ENCODE results near the gene VPS8.
"Not testable (repeated sequence)": the region's sequence is repeated elsewhere in the genome, so short reads cannot be mapped to it uniquely, and the experiment has no call there.

Gene VPS8

DNA sequence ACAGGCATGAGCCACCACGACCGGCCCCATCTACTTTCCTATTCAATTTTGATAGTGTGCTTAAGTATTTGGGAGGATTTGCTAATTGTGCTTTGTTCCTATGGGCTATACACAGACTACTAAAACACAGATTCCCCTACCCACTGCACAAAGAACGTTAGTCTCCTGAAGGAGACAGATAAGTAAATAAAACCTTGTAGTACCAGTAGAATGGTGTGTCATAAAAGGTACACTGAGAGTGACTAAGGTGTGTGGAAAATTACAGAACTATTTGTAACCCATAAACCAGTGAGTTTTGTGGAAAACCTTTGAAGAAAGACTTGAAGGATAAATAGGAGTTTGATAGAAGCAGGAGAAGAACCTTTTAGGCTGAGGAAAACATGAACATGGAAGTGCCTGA is 158.2 kb downstream of the VPS8 start:
- H3K4me3 ChIP-seq (ENCODE audit: insufficient read depth, low read depth, low read length, poor library complexity, severe bottlenecking) = no peak overlapping the region
- no peaks in the 10 kb centered on the region for H3K27me3 ChIP-seq (replicated peaks; ENCODE audit: control insufficient read depth, insufficient read depth, low read length, poor library complexity, severe bottlenecking)
- no peaks in the 10 kb centered on the region for H3K9me3 ChIP-seq (ENCODE audit: control insufficient read depth, low read length)
- DNase-seq = no peak
- H3K4me1 ChIP-seq (ENCODE audit: control insufficient read depth, insufficient read depth, low read length, poor library complexity, severe bottlenecking) = no peaks in the 10 kb centered on the region
- H3K27ac ChIP-seq (ENCODE audit: insufficient read depth, low read length, poor library complexity, severe bottlenecking) = no peak overlapping the region
- peaks cover 42% of the 10 kb centered on the region for H3K36me3 ChIP-seq (ENCODE audit: control insufficient read depth, insufficient read depth, low read length)

DNA sequence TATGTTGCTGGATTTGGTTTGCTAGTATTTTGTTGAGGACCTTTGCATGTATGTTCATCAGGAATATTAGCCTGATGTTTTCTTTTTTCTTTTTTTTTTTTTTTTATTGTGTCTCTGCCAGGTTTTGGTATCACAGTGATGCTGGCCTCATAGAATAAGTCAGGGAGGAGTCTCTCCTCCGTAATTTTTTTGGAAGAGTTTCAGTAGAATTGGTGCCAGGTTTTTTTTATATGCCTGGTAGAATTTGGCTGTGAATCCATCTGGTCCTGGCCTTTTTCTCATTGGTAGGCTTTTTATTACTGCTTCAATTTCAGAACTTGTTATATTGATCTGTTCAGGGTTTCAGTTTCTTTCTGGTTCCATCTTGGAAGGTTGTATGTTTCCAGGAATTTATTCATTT is 165.8 kb downstream of the VPS8 start:
- peaks cover 3% of the 10 kb centered on the region for H3K36me3 ChIP-seq (ENCODE audit: control insufficient read depth, insufficient read depth, low read length)
- H3K4me3 ChIP-seq (ENCODE audit: insufficient read depth, low read depth, low read length, poor library complexity, severe bottlenecking) = no peak overlapping the region
- no peak overlapping the region for H3K27ac ChIP-seq (ENCODE audit: insufficient read depth, low read length, poor library complexity, severe bottlenecking)
- no peaks in the 10 kb centered on the region for H3K4me1 ChIP-seq (ENCODE audit: control insufficient read depth, insufficient read depth, low read length, poor library complexity, severe bottlenecking)
- no peaks in the 10 kb centered on the region for H3K9me3 ChIP-seq (ENCODE audit: control insufficient read depth, low read length)
- no peaks in the 10 kb centered on the region for H3K27me3 ChIP-seq (replicated peaks; ENCODE audit: control insufficient read depth, insufficient read depth, low read length, poor library complexity, severe bottlenecking)
- DNase-seq = no peak

GRCh38 chr3:184981071-184981470 is 169.1 kb downstream of the VPS8 start:
- Histone ChIP-seq H3K27me3 (replicated peaks; ENCODE audit: control insufficient read depth, insufficient read depth, low read length, poor library complexity, severe bottlenecking) (no peaks in the 10 kb centered on the region), H3K4me1 (ENCODE audit: control insufficient read depth, insufficient read depth, low read length, poor library complexity, severe bottlenecking) (no peaks in the 10 kb centered on the region), H3K27ac (ENCODE audit: insufficient read depth, low read length, poor library complexity, severe bottlenecking) (no peak overlapping the region), H3K4me3 (ENCODE audit: insufficient read depth, low read depth, low read length, poor library complexity, severe bottlenecking) (no peak overlapping the region), H3K36me3 (ENCODE audit: control insufficient read depth, insufficient read depth, low read length) (peaks cover 13% of the 10 kb centered on the region), H3K9me3 (ENCODE audit: control insufficient read depth, low read length) (no peaks in the 10 kb centered on the region)
- DNase-seq = no peak

GRCh38 chr3:184982076-184982475 is 170.1 kb downstream of the VPS8 start:
- Histone ChIP-seq H3K4me1 (ENCODE audit: control insufficient read depth, insufficient read depth, low read length, poor library complexity, severe bottlenecking) (no peaks in the 10 kb centered on the region), H3K4me3 (ENCODE audit: insufficient read depth, low read depth, low read length, poor library complexity, severe bottlenecking) (no peak overlapping the region), H3K36me3 (ENCODE audit: control insufficient read depth, insufficient read depth, low read length) (peaks cover 13% of the 10 kb centered on the region), H3K27me3 (replicated peaks; ENCODE audit: control insufficient read depth, insufficient read depth, low read length, poor library complexity, severe bottlenecking) (no peaks in the 10 kb centered on the region), H3K9me3 (ENCODE audit: control insufficient read depth, low read length) (no peaks in the 10 kb centered on the region), H3K27ac (ENCODE audit: insufficient read depth, low read length, poor library complexity, severe bottlenecking) (no peak overlapping the region)
- DNase-seq = no peak

DNA sequence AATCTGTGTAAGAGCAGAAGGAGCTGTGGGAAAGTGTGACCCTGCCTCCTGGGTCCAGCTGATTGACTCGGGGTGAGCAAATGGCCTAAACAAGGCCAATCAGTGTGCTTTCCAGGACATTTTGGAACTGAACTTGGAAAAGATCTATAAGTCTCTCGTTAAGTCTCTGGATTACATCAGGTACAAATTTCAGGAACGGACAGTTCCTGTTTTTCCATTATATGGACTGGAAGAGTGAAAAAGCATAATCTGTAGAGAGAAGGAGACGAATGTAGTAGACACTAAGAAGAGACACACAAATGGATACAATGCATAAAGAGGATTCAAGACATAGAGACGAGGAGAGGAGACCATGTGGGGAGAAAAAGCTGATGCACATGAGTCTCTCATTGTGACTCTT is 173.6 kb downstream of the VPS8 start:
- Histone ChIP-seq H3K27me3 (replicated peaks; ENCODE audit: control insufficient read depth, insufficient read depth, low read length, poor library complexity, severe bottlenecking) (no peaks in the 10 kb centered on the region), H3K4me3 (ENCODE audit: insufficient read depth, low read depth, low read length, poor library complexity, severe bottlenecking) (no peak overlapping the region), H3K9me3 (ENCODE audit: control insufficient read depth, low read length) (no peaks in the 10 kb centered on the region), H3K4me1 (ENCODE audit: control insufficient read depth, insufficient read depth, low read length, poor library complexity, severe bottlenecking) (no peaks in the 10 kb centered on the region), H3K36me3 (ENCODE audit: control insufficient read depth, insufficient read depth, low read length) (peaks cover 10% of the 10 kb centered on the region), H3K27ac (ENCODE audit: insufficient read depth, low read length, poor library complexity, severe bottlenecking) (no peak overlapping the region)
- DNase-seq = no peak

GRCh38 chr3:184986366-184986889 is 174.5 kb downstream of the VPS8 start:
- Histone ChIP-seq H3K27ac (ENCODE audit: insufficient read depth, low read length, poor library complexity, severe bottlenecking) (no peak overlapping the region), H3K9me3 (ENCODE audit: control insufficient read depth, low read length) (no peaks in the 10 kb centered on the region), H3K4me3 (ENCODE audit: insufficient read depth, low read depth, low read length, poor library complexity, severe bottlenecking) (no peak overlapping the region), H3K36me3 (ENCODE audit: control insufficient read depth, insufficient read depth, low read length) (peaks cover 10% of the 10 kb centered on the region), H3K27me3 (replicated peaks; ENCODE audit: control insufficient read depth, insufficient read depth, low read length, poor library complexity, severe bottlenecking) (no peaks in the 10 kb centered on the region), H3K4me1 (ENCODE audit: control insufficient read depth, insufficient read depth, low read length, poor library complexity, severe bottlenecking) (no peaks in the 10 kb centered on the region)
- no peak for DNase-seq

DNA sequence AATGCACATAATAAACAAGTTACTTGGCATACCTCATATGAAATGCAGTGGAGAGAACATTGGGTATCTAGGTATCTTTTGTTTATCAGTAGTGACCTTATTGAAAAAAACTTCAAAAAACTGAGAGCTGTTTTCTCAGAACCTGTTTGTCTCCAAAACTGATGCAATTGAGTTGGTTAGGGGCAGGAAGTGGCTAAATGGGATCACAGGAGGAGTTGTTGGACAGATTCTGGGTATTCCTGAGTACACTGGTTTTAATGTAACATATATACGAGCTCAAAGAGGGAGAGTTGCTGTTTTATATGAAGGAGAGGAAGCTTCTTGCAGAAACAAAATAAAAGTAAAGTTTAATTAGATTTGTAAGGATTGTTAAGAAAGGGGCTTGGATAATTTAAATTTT is 181.4 kb downstream of the VPS8 start:
- DNase-seq = no peak
- H3K27ac ChIP-seq (ENCODE audit: insufficient read depth, low read length, poor library complexity, severe bottlenecking) = no peak overlapping the region
- no peak overlapping the region for H3K4me3 ChIP-seq (ENCODE audit: insufficient read depth, low read depth, low read length, poor library complexity, severe bottlenecking)
- peaks cover 27% of the 10 kb centered on the region for H3K36me3 ChIP-seq (ENCODE audit: control insufficient read depth, insufficient read depth, low read length)
- no peaks in the 10 kb centered on the region for H3K27me3 ChIP-seq (replicated peaks; ENCODE audit: control insufficient read depth, insufficient read depth, low read length, poor library complexity, severe bottlenecking)
- no peaks in the 10 kb centered on the region for H3K4me1 ChIP-seq (ENCODE audit: control insufficient read depth, insufficient read depth, low read length, poor library complexity, severe bottlenecking)
- no peaks in the 10 kb centered on the region for H3K9me3 ChIP-seq (ENCODE audit: control insufficient read depth, low read length)

- not testable (repeated sequence) for DNase-seq; H3K27me3 ChIP-seq (replicated peaks; ENCODE audit: control insufficient read depth, insufficient read depth, low read length, poor library complexity, severe bottlenecking); H3K4me3 ChIP-seq (ENCODE audit: insufficient read depth, low read depth, low read length, poor library complexity, severe bottlenecking); H3K4me1 ChIP-seq (ENCODE audit: control insufficient read depth, insufficient read depth, low read length, poor library complexity, severe bottlenecking); H3K9me3 ChIP-seq (ENCODE audit: control insufficient read depth, low read length); H3K27ac ChIP-seq (ENCODE audit: insufficient read depth, low read length, poor library complexity, severe bottlenecking)
- peaks cover 32% of the 10 kb centered on the region for H3K36me3 ChIP-seq (ENCODE audit: control insufficient read depth, insufficient read depth, low read length)
Observed at GRCh38 chr3:185003876-185004275, 191.9 kb downstream of the VPS8 start.

DNA sequence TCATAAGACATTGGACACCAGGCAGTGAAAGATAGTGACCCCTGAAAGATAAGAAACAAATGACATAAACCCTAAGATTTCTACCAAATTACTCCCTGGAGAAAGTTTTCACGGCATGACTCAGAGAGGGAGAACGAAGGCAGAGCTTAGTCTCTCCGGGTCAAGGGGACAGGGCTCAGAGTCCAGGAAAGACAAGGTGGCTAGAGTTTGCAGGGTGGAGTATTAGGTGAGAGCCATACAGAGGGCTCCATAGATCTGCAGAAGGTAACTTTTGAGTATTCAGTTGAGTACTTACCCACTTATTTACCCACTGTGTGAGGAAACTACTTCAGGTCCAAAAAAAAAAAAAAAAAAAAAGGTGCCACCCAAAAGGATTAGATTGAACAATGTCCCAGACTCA is 197.7 kb downstream of the VPS8 start:
- no peak for DNase-seq
- no peak overlapping the region for H3K4me3 ChIP-seq (ENCODE audit: insufficient read depth, low read depth, low read length, poor library complexity, severe bottlenecking)
- H3K4me1 ChIP-seq (ENCODE audit: control insufficient read depth, insufficient read depth, low read length, poor library complexity, severe bottlenecking) = no peaks in the 10 kb centered on the region
- peaks cover 13% of the 10 kb centered on the region for H3K36me3 ChIP-seq (ENCODE audit: control insufficient read depth, insufficient read depth, low read length)
- H3K27me3 ChIP-seq (replicated peaks; ENCODE audit: control insufficient read depth, insufficient read depth, low read length, poor library complexity, severe bottlenecking) = no peaks in the 10 kb centered on the region
- H3K27ac ChIP-seq (ENCODE audit: insufficient read depth, low read length, poor library complexity, severe bottlenecking) = no peak overlapping the region
- H3K9me3 ChIP-seq (ENCODE audit: control insufficient read depth, low read length) = peaks cover 7% of the 10 kb centered on the region

DNA sequence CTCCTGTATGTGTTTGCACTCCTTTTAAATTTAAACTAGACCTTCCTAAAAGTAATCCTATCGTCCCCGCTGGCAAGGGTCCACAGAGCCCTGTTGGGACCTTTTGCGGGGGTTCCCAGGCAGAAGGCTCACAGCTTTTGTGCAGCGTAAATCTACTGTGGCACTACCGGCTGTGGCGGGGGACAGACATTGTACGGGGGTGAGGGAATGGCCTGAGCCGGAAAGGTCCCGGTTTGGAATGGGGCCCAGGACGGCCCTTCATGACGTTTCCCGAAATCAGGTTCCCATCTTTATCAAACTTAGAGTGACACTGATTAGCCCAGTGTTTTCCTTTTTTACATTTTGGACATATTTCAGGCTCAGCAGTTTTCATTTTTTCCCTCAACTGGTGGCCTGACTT is 205.6 kb downstream of the VPS8 start:
- not testable (repeated sequence) for H3K27me3 ChIP-seq (replicated peaks; ENCODE audit: control insufficient read depth, insufficient read depth, low read length, poor library complexity, severe bottlenecking); H3K9me3 ChIP-seq (ENCODE audit: control insufficient read depth, low read length); H3K4me1 ChIP-seq (ENCODE audit: control insufficient read depth, insufficient read depth, low read length, poor library complexity, severe bottlenecking); H3K4me3 ChIP-seq (ENCODE audit: insufficient read depth, low read depth, low read length, poor library complexity, severe bottlenecking); DNase-seq; H3K27ac ChIP-seq (ENCODE audit: insufficient read depth, low read length, poor library complexity, severe bottlenecking)
- H3K36me3 ChIP-seq (ENCODE audit: control insufficient read depth, insufficient read depth, low read length) = peaks cover 10% of the 10 kb centered on the region

GRCh38 chr3:185017996-185018395 is 206.0 kb downstream of the VPS8 start:
- H3K4me3 ChIP-seq (ENCODE audit: insufficient read depth, low read depth, low read length, poor library complexity, severe bottlenecking); H3K4me1 ChIP-seq (ENCODE audit: control insufficient read depth, insufficient read depth, low read length, poor library complexity, severe bottlenecking); H3K27me3 ChIP-seq (replicated peaks; ENCODE audit: control insufficient read depth, insufficient read depth, low read length, poor library complexity, severe bottlenecking); H3K27ac ChIP-seq (ENCODE audit: insufficient read depth, low read length, poor library complexity, severe bottlenecking); DNase-seq; H3K9me3 ChIP-seq (ENCODE audit: control insufficient read depth, low read length): not testable (repeated sequence)
- peaks cover 10% of the 10 kb centered on the region for H3K36me3 ChIP-seq (ENCODE audit: control insufficient read depth, insufficient read depth, low read length)

Measured in effector memory CD4-positive, alpha-beta T cell (primary cell).